Posterior vena cava (tissue), 2 donors: Measurements from ENCODE around the gene CFAP68. TPM values are rescaled to one million over a fixed set of nuclear protein-coding genes. Genes with fewer than 3 reads are reported as not detected.
"Not testable (repeated sequence)": the region's sequence is repeated elsewhere in the genome, so short reads cannot be mapped to it uniquely, and the experiment has no call there.

Experiments used
- DNase-seq: peaks from one replicate; pipeline ENCODE4 v3.0.0-alpha.2; 2020; ENCODE audit warnings: low spot score
- intact Hi-C, 2 donors: fragments of 100-400 bp; cut with DNase I; formaldehyde crosslinking; loops; one replicate each; pipeline versions ENCODE4 v1.14.1 to v1.14.2; 2022 to 2023
- total RNA-seq, 2 donors: library from RNA; stranded (reverse); fragmentation: NEBNext Ultra II Directional; extraction: Animal tissue kit (Norgen Biotek cat#: 25700); gene quantifications; one replicate each; pipeline ENCODE4 v1.2.1, GENCODE V29; 2021
- donor health status: DM: yes; HTN: yes; CAD: no.
- donor health status: DM: yes; HTN: yes; CAD: no.

CFAP68 gene
- total RNA-seq, 2 donors from 2014 or later = 9.0 to 9.2 TPM

DNA sequence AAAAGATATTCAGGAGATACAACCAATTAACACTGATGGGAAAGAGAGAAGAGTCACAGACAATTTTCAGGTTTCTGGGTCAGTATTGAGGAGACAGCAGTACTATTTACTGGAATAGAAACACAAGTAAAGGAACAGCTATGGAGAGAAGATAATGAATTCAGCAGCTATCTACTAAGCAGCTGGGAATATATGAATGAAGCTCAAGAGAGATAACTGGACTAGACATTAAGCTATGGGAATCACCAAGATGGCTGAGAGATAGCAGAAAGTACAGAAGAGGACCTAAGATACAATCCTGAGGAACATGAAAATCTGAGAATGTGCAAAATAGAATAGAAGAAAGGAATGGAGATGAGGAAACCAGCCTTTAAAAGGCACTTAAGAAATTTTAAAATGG is 23.8 kb upstream of the CFAP68 start:
- DNase-seq = no peak
- intact Hi-C loops = no loop called here

DNA sequence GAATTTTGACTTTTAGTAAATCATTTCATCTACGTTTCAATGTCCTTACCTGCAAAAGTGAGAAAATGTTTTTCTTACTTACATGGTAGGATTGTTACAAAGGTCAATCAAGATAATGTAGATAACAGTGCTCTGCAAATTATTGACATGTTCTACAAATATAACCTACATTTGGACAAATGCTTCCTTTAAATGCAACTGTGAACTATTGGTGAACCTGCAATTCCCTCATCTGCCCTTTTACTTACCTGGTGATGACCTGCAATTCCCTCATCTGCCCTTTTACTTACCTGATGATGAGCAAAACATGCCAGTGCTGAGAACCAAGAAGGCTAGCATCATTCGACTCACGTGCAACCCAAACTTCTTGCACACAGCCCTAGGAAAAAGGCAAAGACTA is 19.1 kb upstream of the CFAP68 start:
- intact Hi-C loops = no loop called here
- DNase-seq = no peak

GRCh38 chr11:111870113-111870512 is 9.2 kb upstream of the CFAP68 start:
- DNase-seq = no peak
- intact Hi-C loops = loop anchor here in 1 of 2 donors (10.0 kb wide), 2 partner anchors 65 to 105 kb away; partner anchors contain the start of gene DIXDC1

GRCh38 chr11:111870522-111870885 is 8.8 kb upstream of the CFAP68 start:
- intact Hi-C loops = loop anchor here in 1 of 2 donors (10.0 kb wide), 2 partner anchors 64 to 104 kb away; partner anchors contain the start of gene DIXDC1

GRCh38 chr11:111870886-111871692 is 8.3 kb upstream of the CFAP68 start, which contains the start of gene ALG9:
TSS of gene ALG9 (minus strand) at chr11:111871581. CDS start at chr11:111871482, 99 bp downstream.
- intact Hi-C loops = loop anchor here in 1 of 2 donors (10.0 kb wide), 2 partner anchors 64 to 104 kb away; partner anchors contain the start of gene DIXDC1
- DNase-seq = peak; percentile 95

More at GRCh38 chr11:111870522-111870885, 8.8 kb upstream of the CFAP68 start:
- DNase-seq = no peak

DNA sequence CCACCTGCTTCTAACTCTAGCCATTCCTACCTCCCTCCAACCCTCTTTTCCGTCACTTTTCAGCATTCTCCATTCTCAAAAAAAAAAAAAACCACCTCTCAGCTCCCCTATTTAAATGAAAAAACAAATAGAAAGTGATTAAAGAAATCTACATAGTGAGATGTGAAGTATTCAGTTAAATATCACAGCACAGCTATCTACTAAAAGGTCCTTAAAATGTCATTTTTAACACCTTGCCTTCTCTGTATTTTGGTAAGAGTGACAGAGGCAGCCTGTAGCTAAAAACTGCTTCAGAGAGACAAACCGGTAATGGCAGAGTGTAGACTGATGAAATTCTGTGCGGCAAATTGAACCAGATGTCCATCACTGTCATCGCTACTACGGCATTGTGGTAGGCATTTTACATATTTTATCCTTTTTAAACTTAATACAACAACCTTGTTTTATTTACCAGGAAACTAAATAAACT is 7.6 kb upstream of the CFAP68 start:
- DNase-seq = no peak
- intact Hi-C loops = loop anchor here in 1 of 2 donors (10.0 kb wide), 2 partner anchors 63 to 103 kb away; partner anchors contain the start of gene DIXDC1

GRCh38 chr11:111878385-111878848 is 924 bp upstream of the CFAP68 start:
- no peak for DNase-seq
- intact Hi-C loops = loop anchor here in 1 of 2 donors (5.0 to 10.0 kb wide), 3 partner anchors 34 to 96 kb away; partner anchors contain the start of genes CRYAB, DIXDC1 and HSPB2

DNA sequence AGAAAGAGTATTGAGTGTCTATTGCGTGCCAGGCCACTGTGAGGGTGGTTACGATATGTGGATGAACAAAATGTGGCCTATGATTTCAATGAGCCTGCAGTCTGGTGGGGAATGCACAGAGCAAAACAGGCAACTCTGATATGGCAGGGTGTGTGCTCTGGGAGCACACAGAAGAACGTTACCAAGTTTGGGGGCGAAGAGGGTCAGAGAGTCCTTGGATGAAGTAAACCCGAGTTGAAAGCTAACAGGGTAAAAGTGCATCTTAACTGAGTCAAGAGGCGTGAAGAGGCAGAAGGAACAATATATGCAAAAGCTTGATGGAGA is 258 bp downstream of the CFAP68 start:
- intact Hi-C loops = loop anchor here in 1 of 2 donors (5.0 to 10.0 kb wide), 3 partner anchors 33 to 95 kb away; partner anchors contain the start of genes CRYAB, DIXDC1 and HSPB2
- DNase-seq = no peak

- DNase-seq = no peak
- intact Hi-C loops = loop anchor here in 1 of 2 donors (5.0 kb wide), 1 partner anchor 835 kb away; no protein-coding TSS in a partner anchor
Observed at GRCh38 chr11:111882202-111882601, 2.9 kb downstream of the CFAP68 start.

GRCh38 chr11:111885053-111885452 is 5.7 kb downstream of the CFAP68 start:
- DNase-seq, intact Hi-C loops: not testable (repeated sequence)

DNA sequence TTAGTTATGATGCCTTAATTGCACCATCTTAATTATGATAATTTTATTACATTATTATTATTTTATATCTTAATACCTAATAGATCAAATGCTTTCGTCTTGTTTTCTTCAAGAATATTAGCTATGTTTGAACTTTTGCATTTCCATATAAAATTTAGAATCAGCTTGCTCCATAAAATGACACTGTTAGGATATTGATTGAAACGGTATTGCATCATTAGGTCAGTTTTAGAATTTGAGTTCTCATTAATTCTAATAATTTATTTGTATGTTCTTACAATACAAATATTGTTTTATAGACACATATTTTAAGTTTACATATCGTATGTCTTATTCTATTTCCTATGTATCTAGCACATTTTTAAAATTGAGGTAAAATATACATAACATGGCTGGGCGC is 6.7 kb downstream of the CFAP68 start:
- DNase-seq = no peak

GRCh38 chr11:111886844-111887243 is 7.5 kb downstream of the CFAP68 start:
- DNase-seq = no peak
- intact Hi-C loops = no loop called here

More for the DNA sequence above, 6.7 kb downstream of the CFAP68 start:
- intact Hi-C loops = no loop called here

DNA sequence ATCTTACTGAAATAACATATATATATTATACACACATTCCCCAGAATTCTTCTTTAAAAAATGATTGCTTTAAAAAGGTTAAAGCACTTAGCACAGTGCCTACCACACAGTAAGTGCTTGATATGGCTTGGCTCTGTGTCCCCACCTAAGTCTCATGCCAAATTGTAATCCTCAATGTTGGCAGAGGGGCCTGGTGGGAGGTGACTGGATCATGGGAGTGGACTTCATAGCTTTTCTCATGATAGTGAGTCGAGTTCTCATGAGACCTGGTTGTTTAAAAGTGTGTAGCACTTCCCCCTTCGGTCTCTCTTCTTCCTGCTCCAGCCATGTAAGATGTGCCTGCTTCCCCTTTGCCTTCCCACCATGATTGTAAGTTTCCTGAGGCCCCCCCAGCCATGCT is 26.1 kb downstream of the CFAP68 start:
- no peak for DNase-seq
- intact Hi-C loops = no loop called here

- intact Hi-C loops = no loop called here
- no peak for DNase-seq
Observed at GRCh38 chr11:111906680-111907079, 27.3 kb downstream of the CFAP68 start.

- no peak for DNase-seq
- intact Hi-C loops = no loop called here
Observed at GRCh38 chr11:111908639-111909305, 29.4 kb downstream of the CFAP68 start.

DNA sequence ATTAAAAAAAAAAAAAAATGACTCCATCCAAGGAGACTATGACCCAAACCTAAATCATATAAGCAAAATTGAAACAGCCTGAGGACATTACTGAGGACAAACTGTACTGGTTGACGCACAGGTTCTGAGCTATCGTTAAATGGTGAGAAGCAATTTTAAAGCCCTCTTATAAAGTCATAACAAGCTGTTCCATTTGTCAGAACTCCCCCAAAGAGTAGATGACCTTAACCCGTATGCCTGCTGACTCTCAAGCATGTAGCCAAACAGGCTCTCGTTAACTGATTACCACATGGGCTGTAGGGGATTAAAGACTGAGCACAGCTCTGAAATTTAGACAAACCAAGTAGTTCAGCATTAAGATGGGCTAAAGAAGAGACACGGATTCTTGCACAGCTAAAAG is 30.0 kb downstream of the CFAP68 start:
- no peak for DNase-seq
- intact Hi-C loops = no loop called here

GRCh38 chr11:111910676-111911562 is 31.6 kb downstream of the CFAP68 start:
- no peak for DNase-seq
- intact Hi-C loops = loop anchor here in 1 of 2 donors (5.0 kb wide), 1 partner anchor 34 kb away; the partner anchor contains the start of genes CFAP68 and FDXACB1

DNA sequence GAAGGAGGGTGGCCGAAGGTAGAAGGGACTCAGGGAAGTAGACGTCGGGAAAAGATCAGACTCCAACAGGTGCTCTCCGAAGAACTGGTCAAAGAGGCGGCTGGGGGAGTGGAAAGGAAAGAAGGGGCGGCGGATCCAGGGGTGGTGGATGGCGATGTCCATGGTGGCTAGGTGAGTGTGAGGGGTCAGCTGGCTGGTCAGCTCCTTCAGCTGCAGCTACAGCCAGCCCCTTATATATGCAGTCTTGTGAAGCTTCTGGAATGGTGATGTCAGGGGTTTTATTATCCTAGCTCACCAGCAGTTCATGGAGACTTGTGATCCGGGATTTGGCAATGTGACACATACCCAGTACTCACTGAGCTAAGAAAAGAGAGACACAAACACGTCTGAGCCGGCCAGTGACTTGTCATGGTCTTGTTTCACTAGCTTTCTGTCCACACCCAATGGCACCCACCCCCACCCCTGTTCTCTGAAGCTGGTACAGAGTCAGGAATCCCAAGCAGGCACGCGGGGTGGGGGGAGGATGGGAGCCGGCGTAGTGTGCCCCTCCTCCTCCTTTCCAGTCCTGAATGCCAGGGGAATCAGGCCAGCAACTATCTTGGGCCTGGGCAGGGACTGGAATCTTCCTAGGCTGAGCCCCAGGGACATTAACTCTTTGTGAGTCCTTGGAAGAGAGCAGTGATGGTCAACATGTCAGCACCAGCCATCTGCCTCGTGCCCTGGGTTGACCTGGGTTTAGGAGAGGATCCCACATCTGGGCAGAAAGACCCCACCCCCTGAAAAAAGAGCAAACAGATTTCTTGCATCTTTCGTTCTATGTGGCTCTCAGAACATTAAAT is 32.4 kb downstream of the CFAP68 start, which contains the start of gene CRYAB:
TSS of gene CRYAB (minus strand) at position 208 of the 839 bp plus-strand sequence. CDS start at position 162, 46 bp downstream.
- DNase-seq = peak; percentile 95
- intact Hi-C loops = loop anchor here in 1 of 2 donors (5.0 kb wide), 1 partner anchor 34 kb away; the partner anchor contains the start of genes CFAP68 and FDXACB1
